H1 (cell line): Measurements from ENCODE around the gene CCNK. TPM values are rescaled to one million over a fixed set of nuclear protein-coding genes. Genes with fewer than 3 reads are reported as not detected.
A peak's percentile ranks its signal among the peaks of the same experiment; 100 is the strongest.

ENCODE experiments used
- CTCF ChIA-PET: fragments of 300-600 bp; sonication (Branson Sonifier 250); formaldehyde crosslinking; loops from one replicate; lab custom pipeline; 2021; ENCODE audit not compliant: partially characterized antibody; lab: Charles Lee
- POLR2A ChIA-PET: fragments of 300-600 bp; sonication (Branson Sonifier 250); formaldehyde crosslinking; loops from one replicate; lab custom pipeline; 2021; ENCODE audit warnings: inconsistent platforms; ENCODE audit not compliant: partially characterized antibody; lab: Charles Lee
- DNase-seq, 2 experiments: peaks; one replicate each; pipeline versions ENCODE4 v3.0.0 to v3.0.0-alpha.2; 2010 to 2022; ENCODE audit warnings: low spot score in 2 of 2, low read depth in 1 of 2, mixed read lengths in 1 of 2
- FAIRE-seq: peaks from 2 replicates; lab custom pipeline; 2011; peaks lifted over from hg19 to GRCh38; lab: Jason Lieb, UNC
- H2AFZ ChIP-seq: 2 replicates; pipeline ENCODE4 v1.8.1; 2012; ENCODE audit warnings: low read length, inconsistent platforms
- H2AK5ac ChIP-seq: 2 replicates; pipeline ENCODE4 v1.6.1; 2013; ENCODE audit warnings: low read depth, low read length
- H2BK120ac ChIP-seq: replicated peaks from 2 replicates; pipeline ENCODE3; 2013; ENCODE audit warnings: low read depth, low read length, inconsistent platforms
- H2BK12ac ChIP-seq: 2 replicates; pipeline ENCODE4 v1.6.1; 2013; ENCODE audit warnings: low read depth, low read length
- H2BK15ac ChIP-seq: 2 replicates; pipeline ENCODE4 v1.6.1; 2013; ENCODE audit warnings: low read length
- H2BK20ac ChIP-seq: 2 replicates; pipeline ENCODE4 v1.6.1; 2013; ENCODE audit warnings: low read length
- H2BK5ac ChIP-seq: 2 replicates; pipeline ENCODE4 v1.6.1; 2013; ENCODE audit warnings: low read depth, low read length
- H3K14ac ChIP-seq: 2 replicates; pipeline ENCODE4 v1.6.1; 2013; ENCODE audit warnings: inconsistent platforms; ENCODE audit not compliant: insufficient read length
- H3K18ac ChIP-seq: 2 replicates; pipeline ENCODE4 v1.6.1; 2013; ENCODE audit warnings: low read length; ENCODE audit errors: extremely low read depth
- H3K23ac ChIP-seq: 2 replicates; pipeline ENCODE4 v1.6.1; 2013; ENCODE audit warnings: inconsistent platforms; ENCODE audit not compliant: insufficient read length
- H3K23me2 ChIP-seq: 2 replicates; pipeline ENCODE4 v1.6.1; 2013; ENCODE audit warnings: low read depth, low read length
- H3K27ac ChIP-seq: 2 replicates; pipeline ENCODE4 v1.6.1; 2011; ENCODE audit warnings: low read depth, low read length, inconsistent platforms
- H3K27me3 ChIP-seq, 4 experiments: replicated peaks in 1 of 4; 1 replicate in 1 of 4; 2 replicates in 3 of 4; pipeline versions ENCODE4 v1.6.1 to v1.8.1; 2011 to 2013; ENCODE audit warnings: low read length in 3 of 4, mild to moderate bottlenecking in 3 of 4, inconsistent platforms in 2 of 4, mixed read lengths in 2 of 4, moderate library complexity in 1 of 4; ENCODE audit not compliant: control insufficient read depth in 3 of 4, insufficient read depth in 3 of 4; ENCODE audit errors: extremely low read depth in 1 of 4
- H3K36me3 ChIP-seq, 4 experiments: 2 replicates each; pipeline versions ENCODE4 v1.6.1 to v1.8.1; 2011 to 2013; ENCODE audit warnings: mild to moderate bottlenecking in 4 of 4, low read length in 3 of 4, moderate library complexity in 2 of 4, control low read depth in 1 of 4, inconsistent platforms in 1 of 4; ENCODE audit not compliant: insufficient read depth in 4 of 4, control insufficient read depth in 2 of 4
- H3K4ac ChIP-seq: replicated peaks from 2 replicates; pipeline ENCODE3; 2013; ENCODE audit warnings: low read length, low read depth, mixed read lengths, inconsistent platforms; ENCODE audit not compliant: insufficient read length
- H3K4me1 ChIP-seq, 4 experiments: replicated peaks in 1 of 4; 1 replicate in 1 of 4; 2 replicates in 3 of 4; pipeline versions ENCODE4 v1.6.1 to v1.8.1; 2011 to 2013; ENCODE audit warnings: low read length in 3 of 4, inconsistent platforms in 2 of 4, mixed read lengths in 1 of 4; ENCODE audit not compliant: insufficient read depth in 4 of 4, control insufficient read depth in 3 of 4
- H3K4me2 ChIP-seq, 2 experiments: 2 replicates each; pipeline versions ENCODE4 v1.6.1 to v1.8.1; 2011 to 2013; ENCODE audit warnings: low read depth in 2 of 2, low read length in 2 of 2, control low read depth in 1 of 2, inconsistent platforms in 1 of 2, mild to moderate bottlenecking in 1 of 2; ENCODE audit not compliant: insufficient read depth in 1 of 2
- H3K4me3 ChIP-seq, 4 experiments: fragments of 200-600, 300-600 bp in 1 of 4; sonication (generic), shearing (Covaris generic), sonication (Bioruptor Twin) in 1 of 4; 2 replicates each; pipeline versions ENCODE4 v1.5.1 to v1.8.1; 2011 to 2016; ENCODE audit warnings: low read length in 4 of 4, low read depth in 3 of 4, control low read depth in 2 of 4, inconsistent platforms in 2 of 4, mild to moderate bottlenecking in 2 of 4, mixed read lengths in 1 of 4, moderate library complexity in 1 of 4; ENCODE audit not compliant: insufficient read depth in 2 of 4; ENCODE audit errors: extremely low read depth in 1 of 4
- H3K56ac ChIP-seq: replicated peaks from 2 replicates; pipeline ENCODE3; 2013; ENCODE audit warnings: low read depth, mild to moderate bottlenecking, mixed read lengths, low read length, inconsistent platforms; ENCODE audit not compliant: insufficient read length
- H3K79me1 ChIP-seq: 2 replicates; pipeline ENCODE4 v1.6.1; 2013; ENCODE audit warnings: low read depth, low read length, control low read depth
- H3K79me2 ChIP-seq, 2 experiments: 2 replicates each; pipeline versions ENCODE4 v1.6.1 to v1.8.1; 2012 to 2013; ENCODE audit warnings: low read length in 2 of 2, mild to moderate bottlenecking in 2 of 2, inconsistent platforms in 1 of 2; ENCODE audit not compliant: insufficient read depth in 2 of 2, control insufficient read depth in 1 of 2
- H3K9ac ChIP-seq, 4 experiments: replicated peaks in 1 of 4; 1 replicate in 1 of 4; 2 replicates in 3 of 4; pipeline versions ENCODE4 v1.6.1 to v1.8.1; 2011 to 2013; ENCODE audit warnings: low read depth in 3 of 4, low read length in 3 of 4, control low read depth in 2 of 4, mild to moderate bottlenecking in 2 of 4, moderate library complexity in 2 of 4, inconsistent platforms in 1 of 4; ENCODE audit errors: extremely low read depth in 1 of 4
- H3K9me3 ChIP-seq, 2 experiments: 2 replicates each; pipeline versions ENCODE4 v1.6.1 to v1.8.1; 2012 to 2013; ENCODE audit warnings: mild to moderate bottlenecking in 2 of 2, moderate library complexity in 2 of 2, control low read depth in 1 of 2, inconsistent platforms in 1 of 2, low read depth in 1 of 2, low read length in 1 of 2, mixed read lengths in 1 of 2; ENCODE audit not compliant: insufficient read depth in 2 of 2
- H4K20me1 ChIP-seq, 2 experiments: replicated peaks in 1 of 2; 2 replicates each; pipeline versions ENCODE3 to v1.8.1; 2011 to 2013; ENCODE audit warnings: inconsistent platforms in 2 of 2, low read length in 2 of 2, mild to moderate bottlenecking in 1 of 2; ENCODE audit not compliant: insufficient read depth in 2 of 2, control insufficient read depth in 1 of 2
- H4K5ac ChIP-seq: 2 replicates; pipeline ENCODE4 v1.6.1; 2013; ENCODE audit warnings: low read length, low read depth, mixed read lengths, inconsistent platforms; ENCODE audit not compliant: insufficient read length
- H4K8ac ChIP-seq: 2 replicates; pipeline ENCODE4 v1.8.0; 2013; ENCODE audit warnings: mild to moderate bottlenecking, moderate library complexity, low read length, inconsistent platforms; ENCODE audit not compliant: insufficient read depth; ENCODE audit errors: extremely low read depth
- H4K91ac ChIP-seq: replicated peaks from 2 replicates; pipeline ENCODE3; 2013; ENCODE audit warnings: low read length, mixed read lengths, inconsistent platforms; ENCODE audit not compliant: insufficient read length
- ASH2L ChIP-seq: fragments of 200-600, 300-600 bp; sonication (generic); IDR thresholded peaks from one replicate; pipeline ENCODE4 v1.7.1; 2017; ENCODE audit warnings: low read length
- GTF2F1 ChIP-seq: IDR thresholded peaks from 2 replicates; pipeline ENCODE4 v1.6.1; 2012; ENCODE audit warnings: low read depth, low read length, improper control_type of control experiment, borderline replicate concordance
- KDM1A ChIP-seq: fragments of 200-600, 300-600 bp; sonication (generic); IDR thresholded peaks from 2 replicates; pipeline ENCODE4 v1.7.1; 2016; ENCODE audit warnings: mild to moderate bottlenecking, low read length, borderline replicate concordance
- PHF8 ChIP-seq: fragments of 200-600 bp; sonication (generic); conservative IDR thresholded peaks from 2 replicates; pipeline ENCODE4 v1.7.1; 2012; ENCODE audit warnings: low read depth, mild to moderate bottlenecking, inconsistent platforms, low read length, moderate library complexity
- RAD21 ChIP-seq, 2 experiments: IDR thresholded peaks in 1 of 2; conservative IDR thresholded peaks in 1 of 2; 2 replicates each; pipeline ENCODE4 v1.6.1; 2011; ENCODE audit warnings: low read depth in 2 of 2, low read length in 2 of 2, improper control_type of control experiment in 1 of 2, inconsistent platforms in 1 of 2, mild to moderate bottlenecking in 1 of 2, moderate library complexity in 1 of 2
- RFX5 ChIP-seq: IDR thresholded peaks from 2 replicates; pipeline ENCODE4 v1.6.1; 2011; ENCODE audit warnings: low read depth, low read length, improper control_type of control experiment, borderline replicate concordance
- SAP30 ChIP-seq: fragments of 300-600 bp; sonication (generic); IDR thresholded peaks from 2 replicates; pipeline ENCODE4 v1.7.1; 2012; ENCODE audit warnings: low read length, moderate library complexity, mild to moderate bottlenecking, inconsistent platforms; ENCODE audit not compliant: insufficient read depth, insufficient replicate concordance
- SP2 ChIP-seq: IDR thresholded peaks from 2 replicates; pipeline ENCODE4 v1.6.1; 2012; ENCODE audit warnings: mild to moderate bottlenecking, low read length, inconsistent platforms
- TEAD4 ChIP-seq: IDR thresholded peaks from 2 replicates; pipeline ENCODE4 v1.6.1; 2012; ENCODE audit warnings: low read depth, low read length, inconsistent platforms, mixed read lengths
- WGBS, 2 experiments: shearing (Covaris generic) in 1 of 2; methylation state at CpG; one replicate each; pipeline versions ENCODE4 v1.1.6 to v1.1.7; 2013 to 2015; ENCODE audit warnings: low lambda C conversion rate in 2 of 2, mixed read lengths in 2 of 2, inconsistent platforms in 1 of 2, low coverage in 1 of 2, missing lambda C conversion rate in 1 of 2; ENCODE audit not compliant: insufficient replicate concordance in 2 of 2, insufficient coverage in 1 of 2, insufficient read length in 1 of 2; ENCODE audit errors: extremely low coverage in 1 of 2, missing lambda C conversion rate in 1 of 2; 5-methylcytosine and 5-hydroxymethylcytosine counted together
- polyA plus RNA-seq, 7 experiments: library from polyadenylated mRNA; depleted of rRNA in 3 of 7; stranded (reverse) in 5 of 7; unstranded in 2 of 7; fragments of >200 nt in 5 of 7; fragments of 200-250 nt in 2 of 7; gene quantifications; 1 replicate in 5 of 7; 2 replicates in 1 of 7; 4 replicates in 1 of 7; pipeline versions ENCODE4 v1.2.1 to v1.2.3, GENCODE V29; 2011 to 2013; ENCODE audit warnings: missing spikeins in 2 of 7, mixed read lengths in 2 of 7
- total RNA-seq: library from RNA; stranded (reverse); fragmentation: NEBNext Ultra II Directional; extraction: Animal tissue kit (Norgen Biotek cat#: 25700); gene quantifications from 2 replicates; pipeline ENCODE4 v1.2.1, GENCODE V29; 2021

Gene CCNK
- total and polyA plus RNA-seq, 2 of the 8 experiments (the other 6 are each of a cell fraction or from before 2014, with no cell fraction given) = 10.7 to 82.7 TPM

- no peak for FAIRE-seq
- Histone ChIP-seq H3K9ac (0 out of 7 replicates have a peak overlapping the region, but pooled peaks of 1 of the 4 experiments have one; percentile 27), H2AFZ (no peak overlapping the region), H4K20me1 (peaks cover 2 to 15% of the 10 kb centered on the region in 2 experiments), H3K4me1 (peaks cover 0 to 10% (median 2%) of the 10 kb centered on the region in 4 experiments; a peak in 4 of 7 replicates), H3K79me1 (peaks cover 4% of the 10 kb centered on the region; the same call in 1 of the 2 replicates), H3K18ac (no peak overlapping the region), H3K4ac (no peak overlapping the region), H2BK12ac (no peak overlapping the region), H3K9me3 (no peaks in the 10 kb centered on the region)
- POLR2A ChIA-PET = no interaction called here
- WGBS, 2 experiments = 80% methylated on average over 9 of the region's 9 CpGs; no CpG with 5 or more reads in 1 of the 2 experiments
- TF ChIP-seq SAP30 (no peak), TEAD4 (no peak), RFX5 (no peak), RAD21 (IDR thresholded peaks at IDR 0.05 in 1 of 2, conservative IDR thresholded peaks at IDR 0.05 in 1 of 2; ENCODE audit: low read depth in 2 of 2, low read length in 2 of 2) (no peak), PHF8 (no peak), SP2 (no peak), GTF2F1 (no peak), ASH2L (no peak), KDM1A (no peak)
- TF ChIP-seq, all 59 proteins: peak for 0
- Histone ChIP-seq H3K23ac (no peak overlapping the region), H3K4me3 (no peak overlapping the region), H2BK5ac (no peak overlapping the region), H2BK15ac (no peak overlapping the region), H2AK5ac (no peak overlapping the region), H4K5ac (no peak overlapping the region), H3K4me2 (no peak overlapping the region), H4K91ac (no peak overlapping the region), H4K8ac (no peak overlapping the region), H3K56ac (no peak overlapping the region), H3K36me3 (no peaks in the 10 kb centered on the region), H2BK120ac (no peak overlapping the region), H3K27ac (no peak overlapping the region), H3K14ac (no peak overlapping the region), H3K79me2 (peaks cover 14 to 97% of the 10 kb centered on the region in 2 experiments), H2BK20ac (no peak overlapping the region), H3K23me2 (peaks cover 4% of the 10 kb centered on the region), H3K27me3 (no peaks in the 10 kb centered on the region)
- CTCF ChIA-PET = interaction anchor here (0.9 to 2.4 kb wide), 6 partner anchors 13 to 86 kb away, joined by 3 to 19 read pairs (median 3); no protein-coding TSS in a partner anchor
- no peak for DNase-seq
Observed at GRCh38 chr14:99475179-99475578, 6.0 kb upstream of the CCNK start.
